Spinal cord (tissue), 10 donors: ENCODE data around the gene RGR. TPM values are rescaled to one million over a fixed set of nuclear protein-coding genes. Genes with fewer than 3 reads are reported as not detected.
A peak's percentile ranks its signal among the peaks of the same experiment; 100 is the strongest.
"Not testable (repeated sequence)": the region's sequence is repeated elsewhere in the genome, so short reads cannot be mapped to it uniquely, and the experiment has no call there.

Source experiments
- DNase-seq, 6 donors: peaks; one replicate each; pipeline versions ENCODE4 v3.0.0 to v3.0.0-alpha.2; 2013 to 2015; ENCODE audit warnings: low spot score in 6 of 6, low read depth in 4 of 6
- H3K27ac ChIP-seq: one replicate; pipeline ENCODE4 v1.5.1; 2013; ENCODE audit warnings: low read depth, low read length, control low read depth
- H3K27me3 ChIP-seq: one replicate; pipeline ENCODE4 v1.6.1; 2013; ENCODE audit warnings: low read length; ENCODE audit not compliant: control insufficient read depth, insufficient read depth
- H3K36me3 ChIP-seq: one replicate; pipeline ENCODE4 v1.6.1; 2013; ENCODE audit warnings: low read length; ENCODE audit not compliant: control insufficient read depth, insufficient read depth
- H3K4me1 ChIP-seq: one replicate; pipeline ENCODE4 v1.6.1; 2013; ENCODE audit warnings: low read length; ENCODE audit not compliant: control insufficient read depth, insufficient read depth
- H3K4me3 ChIP-seq: one replicate; pipeline ENCODE4 v1.5.1; 2013; ENCODE audit warnings: low read depth, low read length, control low read depth
- H3K9me3 ChIP-seq: one replicate; pipeline ENCODE4 v1.6.1; 2013; ENCODE audit warnings: low read length; ENCODE audit not compliant: control insufficient read depth, insufficient read depth
- WGBS: methylation state at CpG from one replicate; pipeline ENCODE4 v1.1.5; 2013; ENCODE audit warnings: missing lambda C conversion rate; ENCODE audit not compliant: insufficient coverage; 5-methylcytosine and 5-hydroxymethylcytosine counted together
- polyA plus RNA-seq, 2 donors: library from polyadenylated mRNA; unstranded; fragments of 120-200 nt; gene quantifications; one replicate each; pipeline ENCODE4 v1.2.1, GENCODE V29; 2013; ENCODE audit not compliant: insufficient read length in 2 of 2
- total RNA-seq, 2 donors: library from RNA; depleted of rRNA in 1 of 2; stranded (reverse); fragments of 120-200 nt in 1 of 2; fragments of >200 nt in 1 of 2; gene quantifications; one replicate each; pipeline versions ENCODE4 v1.2.3 to v1.2.4, GENCODE V29; 2013 to 2014
- donor health status: healthy.

The RGR gene
- total and polyA plus RNA-seq, 4 donors, result 3.4 to 12.1 (median 6.3) TPM

GRCh38 chr10:84264611-84265141 lies 19.8 kb downstream of the RGR start:
- peak; percentile 53 to 94 (median 62) for DNase-seq
- no peaks in the 10 kb centered on the region for H3K27me3 ChIP-seq
- 2% methylated on average over 6 of the region's 11 CpGs for WGBS
- H3K36me3 ChIP-seq, result no peaks in the 10 kb centered on the region
- H3K4me1 ChIP-seq, result peaks cover 26% of the 10 kb centered on the region
- no peaks in the 10 kb centered on the region for H3K9me3 ChIP-seq
- no peak overlapping the region for H3K4me3 ChIP-seq
- no peak overlapping the region for H3K27ac ChIP-seq

GRCh38 chr10:84265418-84265817 lies 20.6 kb downstream of the RGR start:
- DNase-seq, result peak in 2 of 6 donors; percentile 38 to 58
- no peak overlapping the region for H3K4me3 ChIP-seq
- H3K27me3 ChIP-seq, result no peaks in the 10 kb centered on the region
- no peak overlapping the region for H3K27ac ChIP-seq
- no peaks in the 10 kb centered on the region for H3K9me3 ChIP-seq
- WGBS, result 42% methylated on average over 4 of the region's 4 CpGs
- H3K36me3 ChIP-seq, result no peaks in the 10 kb centered on the region
- peaks cover 26% of the 10 kb centered on the region for H3K4me1 ChIP-seq

- H3K27ac ChIP-seq, result no peak overlapping the region
- peaks cover 11% of the 10 kb centered on the region for H3K4me1 ChIP-seq
- 57% methylated on average over 4 of the region's 7 CpGs for WGBS
- no peaks in the 10 kb centered on the region for H3K27me3 ChIP-seq
- DNase-seq, result no peak
- H3K4me3 ChIP-seq, result no peak overlapping the region
- H3K9me3 ChIP-seq, result no peaks in the 10 kb centered on the region
- H3K36me3 ChIP-seq, result no peaks in the 10 kb centered on the region
Measured at GRCh38 chr10:84267503-84268126, 22.8 kb downstream of the RGR start.

- no peak for DNase-seq
- Histone ChIP-seq H3K27me3 (no peaks in the 10 kb centered on the region), H3K4me3 (no peak overlapping the region), H3K4me1 (peaks cover 11% of the 10 kb centered on the region), H3K36me3 (no peaks in the 10 kb centered on the region), H3K27ac (no peak overlapping the region), H3K9me3 (no peaks in the 10 kb centered on the region)
- WGBS, result no CpG with 5 or more reads among the region's 1 CpG
Measured at GRCh38 chr10:84269162-84269561, 24.3 kb downstream of the RGR start.

GRCh38 chr10:84269773-84270172 lies 24.9 kb downstream of the RGR start:
- H3K36me3 ChIP-seq, result no peaks in the 10 kb centered on the region
- H3K27me3 ChIP-seq, result no peaks in the 10 kb centered on the region
- no CpG with 5 or more reads among the region's 2 CpGs for WGBS
- no peak for DNase-seq
- peaks cover 8% of the 10 kb centered on the region for H3K4me1 ChIP-seq
- H3K9me3 ChIP-seq, result no peaks in the 10 kb centered on the region
- no peak overlapping the region for H3K27ac ChIP-seq
- no peak overlapping the region for H3K4me3 ChIP-seq

- H3K27ac ChIP-seq, result no peak overlapping the region
- no CpG with 5 or more reads among the region's 1 CpG for WGBS
- H3K36me3 ChIP-seq, result no peaks in the 10 kb centered on the region
- H3K4me1 ChIP-seq, result no peaks in the 10 kb centered on the region
- H3K27me3 ChIP-seq, result no peaks in the 10 kb centered on the region
- H3K9me3 ChIP-seq, result no peaks in the 10 kb centered on the region
- DNase-seq, result no peak
- H3K4me3 ChIP-seq, result no peak overlapping the region
Measured at GRCh38 chr10:84270708-84271107, 25.9 kb downstream of the RGR start.

- not testable (repeated sequence) for H3K4me3 ChIP-seq, H3K9me3 ChIP-seq, H3K36me3 ChIP-seq, H3K4me1 ChIP-seq, H3K27ac ChIP-seq, H3K27me3 ChIP-seq, DNase-seq
- WGBS, result 53% methylated on average over 8 of the region's 31 CpGs
Measured at GRCh38 chr10:84279876-84280475, 35.1 kb downstream of the RGR start.

- no peaks in the 10 kb centered on the region for H3K27me3 ChIP-seq
- H3K4me1 ChIP-seq, result no peaks in the 10 kb centered on the region
- no peak for DNase-seq
- H3K4me3 ChIP-seq, result no peak overlapping the region
- no peaks in the 10 kb centered on the region for H3K9me3 ChIP-seq
- no peak overlapping the region for H3K27ac ChIP-seq
- no peaks in the 10 kb centered on the region for H3K36me3 ChIP-seq
Measured at GRCh38 chr10:84286695-84287094, 41.8 kb downstream of the RGR start.

GRCh38 chr10:84288151-84288550 lies 43.3 kb downstream of the RGR start:
- no peak overlapping the region for H3K4me3 ChIP-seq
- no peaks in the 10 kb centered on the region for H3K9me3 ChIP-seq
- WGBS, result no CpG with 5 or more reads among the region's 1 CpG
- no peak for DNase-seq
- H3K27ac ChIP-seq, result no peak overlapping the region
- no peaks in the 10 kb centered on the region for H3K36me3 ChIP-seq
- no peaks in the 10 kb centered on the region for H3K4me1 ChIP-seq
- H3K27me3 ChIP-seq, result no peaks in the 10 kb centered on the region
